HG02642 (cell line): ENCODE results near the gene NT5C3B.
"Not testable (repeated sequence)": the region's sequence is repeated elsewhere in the genome, so short reads cannot be mapped to it uniquely, and the experiment has no call there.

Experiments
- ATAC-seq: cut with Tn5 transposase; IDR thresholded peaks from one replicate; pipeline ENCODE4 v1.9.1; 2021; ENCODE audit warnings: mild to moderate bottlenecking; ENCODE audit not compliant: unreplicated experiment, poor library complexity

Gene NT5C3B

DNA sequence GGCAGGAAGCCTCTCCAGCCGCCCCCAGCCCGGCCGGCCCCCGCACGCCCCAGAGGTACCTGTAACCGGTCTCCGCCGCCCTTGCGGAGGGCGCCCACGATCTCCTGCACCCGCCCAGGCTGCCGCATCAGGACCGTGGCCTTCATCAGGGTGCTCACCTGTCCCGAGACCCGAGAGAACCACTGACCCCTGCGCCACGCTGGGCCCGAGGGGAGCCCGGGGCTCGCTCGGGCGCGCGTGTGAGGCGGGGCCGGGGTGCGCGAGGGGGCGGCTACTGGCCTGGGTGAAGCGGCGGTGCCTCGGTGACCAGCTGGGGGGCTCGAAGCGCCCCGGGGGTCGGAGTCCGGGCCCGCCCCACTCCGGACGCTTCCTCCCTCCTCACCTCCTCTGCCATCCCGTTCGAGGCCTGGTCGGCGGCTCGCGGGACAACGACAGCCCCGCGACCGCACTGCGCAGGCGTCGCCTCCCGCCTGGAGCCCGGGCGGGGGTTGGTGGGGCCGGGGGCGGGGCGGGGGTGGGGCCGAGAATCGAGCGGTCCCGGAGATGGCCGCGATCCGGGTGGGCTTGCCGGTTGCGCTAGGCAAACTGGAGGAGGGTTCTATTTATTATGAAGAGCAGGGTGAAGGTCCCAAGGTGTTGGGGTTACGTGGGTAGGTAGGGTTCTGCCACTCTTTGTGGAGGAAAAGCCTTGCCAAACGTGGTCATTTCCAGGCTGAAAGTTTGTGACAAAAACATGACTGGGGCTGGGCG is at the start of gene NT5C3B:
Gene NT5C3B (minus strand): TSS at position 433 of the 750 bp plus-strand sequence. CDS start 39 bp downstream, at position 394.
- ATAC-seq: peak; percentile 73

DNA sequence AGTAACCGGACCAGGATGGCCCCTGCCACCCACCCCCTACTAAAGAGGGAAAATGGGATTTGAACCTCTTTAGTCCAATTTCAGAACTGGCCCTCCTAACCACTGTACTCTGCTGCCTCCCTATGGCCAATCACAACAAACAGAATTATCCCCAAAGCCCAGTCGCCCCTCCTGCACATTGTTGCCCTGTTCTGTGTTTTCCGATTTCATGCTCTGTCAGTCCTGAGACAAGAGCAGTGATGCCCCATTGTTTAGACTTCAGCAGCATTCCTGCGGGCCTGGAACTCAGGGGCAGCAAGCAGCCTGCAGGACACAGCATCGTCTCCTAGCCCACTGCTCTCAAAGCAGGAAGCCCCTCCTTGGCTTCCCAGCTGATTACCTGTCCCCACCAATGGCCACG is 49.7 kb upstream of the NT5C3B start:
- ATAC-seq: no peak

DNA sequence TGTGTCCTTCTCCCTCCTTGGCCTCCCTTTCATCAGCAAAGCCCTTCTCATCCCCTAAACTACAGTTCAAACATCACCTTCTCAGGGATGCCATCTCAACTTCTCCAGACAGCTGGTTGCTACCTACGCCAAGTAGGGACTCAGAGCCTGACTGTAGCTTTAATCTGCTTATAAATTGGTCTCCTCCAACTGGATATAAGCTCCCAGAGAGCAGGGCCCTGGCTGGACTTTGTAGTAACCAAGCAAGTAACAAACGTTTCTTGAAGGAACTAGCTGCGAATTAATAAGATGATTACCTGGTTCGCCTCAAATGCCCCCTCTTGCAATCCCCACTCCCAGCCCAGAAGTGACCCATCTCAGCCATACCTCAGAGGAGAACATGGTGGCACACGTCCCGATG is 46.7 kb upstream of the NT5C3B start:
- ATAC-seq: no peak

DNA sequence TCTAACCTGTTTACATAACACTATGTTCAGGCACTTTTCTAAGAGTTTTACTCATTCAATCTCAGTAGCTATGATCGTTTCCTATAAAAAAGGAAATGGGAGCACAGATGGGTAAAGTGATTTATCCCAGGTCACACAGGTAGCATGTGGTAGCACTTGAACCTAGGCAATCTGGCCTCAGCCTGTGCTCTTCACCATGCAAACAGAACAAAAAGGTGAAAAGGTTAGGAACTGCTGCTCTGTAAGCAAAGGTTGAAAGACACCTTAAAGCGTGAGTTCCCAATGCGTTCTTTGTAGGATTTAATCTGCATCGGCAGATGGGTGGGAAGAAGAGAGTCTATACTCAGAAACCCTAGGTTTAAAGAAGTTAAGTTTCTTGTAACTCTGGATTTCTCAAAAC is 44.1 kb upstream of the NT5C3B start:
- no peak for ATAC-seq

DNA sequence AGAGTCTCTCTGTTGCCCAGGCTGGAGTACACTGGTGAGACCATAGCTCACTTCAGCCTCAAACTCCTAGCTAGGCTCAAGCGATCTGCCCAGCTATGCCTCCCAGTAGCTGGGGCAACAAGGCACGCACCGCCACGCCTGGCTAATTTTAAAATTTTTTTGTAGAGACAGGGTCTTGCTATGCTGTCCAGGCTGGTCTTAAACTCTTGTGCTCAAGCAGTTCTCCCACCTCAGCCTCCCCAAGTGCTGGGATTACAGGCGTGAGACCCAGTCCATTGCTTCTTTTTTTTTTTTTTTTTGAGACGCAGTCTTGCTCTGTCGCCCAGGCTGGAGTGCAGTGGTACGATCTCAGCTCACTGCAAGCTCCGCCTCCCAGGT is 38.2 kb upstream of the NT5C3B start:
- not testable (repeated sequence) for ATAC-seq

DNA sequence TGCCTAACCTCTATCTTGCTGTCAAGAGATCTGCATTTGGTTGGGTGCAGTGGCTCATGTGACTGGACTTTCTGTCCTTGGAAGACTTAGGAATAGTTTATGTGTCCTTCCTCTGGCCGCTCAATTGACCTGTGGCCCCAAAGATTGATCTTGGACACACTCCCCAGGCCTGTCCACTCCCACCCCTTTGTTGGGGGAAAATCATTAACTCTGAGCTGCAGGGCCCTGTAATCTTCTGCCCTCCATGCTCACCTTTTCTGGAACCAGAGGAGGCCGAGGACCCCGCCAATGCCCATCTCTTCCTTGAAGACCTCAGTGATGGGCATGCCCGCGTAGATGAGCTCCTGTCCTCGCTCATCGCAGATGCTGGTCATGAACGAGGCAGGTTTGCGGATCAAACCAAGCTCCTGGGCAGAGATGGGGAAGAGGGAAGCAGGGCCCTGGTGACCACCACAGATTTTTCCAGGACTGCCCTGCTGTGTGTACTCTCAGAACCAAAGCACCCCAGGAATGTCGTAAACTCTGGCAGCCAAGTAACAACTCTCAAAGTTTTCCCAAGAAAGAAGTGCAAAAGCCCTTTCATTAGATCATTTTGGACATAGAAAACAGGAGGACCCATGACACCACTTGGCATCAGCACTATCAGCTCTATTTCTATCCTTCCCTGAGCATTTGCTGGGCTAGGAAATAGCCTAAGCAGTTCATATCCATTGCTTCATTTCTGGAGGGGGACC is 37.7 kb upstream of the NT5C3B start:
- no peak for ATAC-seq

DNA sequence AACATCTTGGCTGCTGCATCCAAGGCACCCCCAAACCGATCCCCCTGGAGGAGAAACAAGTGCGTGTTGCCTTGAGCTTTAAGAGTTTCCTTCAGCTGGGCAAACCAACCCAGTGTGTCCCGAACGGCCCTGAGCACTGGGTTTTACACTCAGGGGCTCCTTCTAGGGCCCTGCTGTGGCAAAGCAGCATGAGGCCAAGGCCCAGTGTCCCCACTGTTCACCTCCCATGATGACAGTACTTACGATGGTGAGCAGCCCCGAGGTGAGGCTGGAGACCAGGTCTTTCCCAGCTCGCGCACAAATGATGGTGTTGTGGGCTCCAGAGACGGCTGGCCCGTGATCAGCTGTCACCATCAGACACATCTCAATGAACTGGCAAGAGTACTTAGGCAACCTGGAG is 35.8 kb upstream of the NT5C3B start:
- no peak for ATAC-seq

DNA sequence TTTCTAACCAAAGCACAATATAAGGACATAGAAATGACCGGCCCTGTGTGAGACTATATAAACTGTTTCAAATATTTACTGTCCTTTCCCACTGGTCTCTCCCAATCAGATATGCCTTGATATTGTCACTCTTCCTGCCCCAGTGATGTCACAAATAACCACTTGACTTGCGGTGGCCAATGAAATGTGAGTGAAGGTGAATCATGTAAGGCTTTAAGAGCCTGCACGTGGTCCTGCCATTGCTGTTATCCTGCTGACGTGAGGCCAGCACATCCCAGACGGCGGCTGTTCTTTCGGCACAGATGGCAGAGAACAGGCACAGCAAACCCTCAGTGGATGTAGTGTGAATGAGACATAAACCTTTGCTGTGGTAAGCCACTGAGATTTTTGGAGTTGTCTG is 34.6 kb upstream of the NT5C3B start:
- no peak for ATAC-seq

DNA sequence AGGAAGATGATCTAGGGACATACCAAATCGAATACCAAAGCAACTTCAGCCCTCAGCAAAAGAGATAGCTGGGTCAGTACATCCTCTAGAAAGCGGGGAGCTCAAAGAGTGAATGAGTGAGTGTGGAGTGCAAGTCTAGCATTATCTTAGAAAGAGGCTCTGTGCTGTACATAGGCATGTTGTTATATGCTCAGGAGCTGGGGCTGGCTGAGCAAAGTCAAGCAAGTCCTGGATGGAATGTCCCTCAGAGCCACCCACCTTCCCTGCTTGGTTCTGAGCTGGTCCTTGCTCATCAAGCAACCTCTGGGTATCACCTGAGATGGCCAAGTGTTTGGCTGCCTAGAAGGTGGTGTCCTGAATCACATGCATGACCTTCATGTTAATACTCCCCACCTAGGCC is 34.1 kb upstream of the NT5C3B start:
- no peak for ATAC-seq

DNA sequence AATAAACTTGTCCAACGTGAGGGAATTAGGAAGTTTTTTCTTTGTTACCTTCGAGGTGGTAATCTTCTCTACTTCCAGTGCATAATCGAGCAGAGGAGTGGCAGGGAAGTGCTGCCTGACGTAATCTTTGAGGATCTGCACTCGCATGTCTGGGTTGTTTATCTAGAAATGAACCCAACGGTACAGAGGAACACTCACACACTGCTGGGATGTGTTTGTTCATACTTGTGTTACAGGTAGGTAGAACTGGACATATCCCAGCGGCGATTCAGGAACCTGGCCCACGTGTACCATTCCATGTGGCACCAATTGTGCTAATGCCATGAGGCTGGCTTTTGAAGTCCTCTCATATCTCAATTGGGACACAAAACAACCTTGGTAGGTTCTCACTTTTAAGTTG is 33.4 kb upstream of the NT5C3B start:
- ATAC-seq: no peak

DNA sequence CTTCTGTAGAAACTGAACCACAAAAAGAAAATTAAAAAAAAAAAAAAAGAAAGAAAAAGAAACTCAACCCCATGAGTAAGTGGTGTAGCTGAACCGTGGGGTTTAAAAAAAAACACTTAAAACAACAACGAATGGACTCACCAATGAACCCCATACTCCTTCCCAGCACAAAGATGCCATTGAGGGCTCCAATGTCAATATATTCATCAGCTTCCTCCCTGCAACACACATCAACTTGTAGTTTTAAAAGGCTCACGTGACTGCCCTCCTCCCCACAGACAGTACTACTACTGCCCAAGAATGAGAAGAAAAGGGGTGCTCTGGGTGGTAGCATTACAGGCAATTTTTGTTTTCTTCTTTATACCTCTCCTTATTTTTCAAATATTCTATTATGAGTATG is 32.5 kb upstream of the NT5C3B start:
- no peak for ATAC-seq

DNA sequence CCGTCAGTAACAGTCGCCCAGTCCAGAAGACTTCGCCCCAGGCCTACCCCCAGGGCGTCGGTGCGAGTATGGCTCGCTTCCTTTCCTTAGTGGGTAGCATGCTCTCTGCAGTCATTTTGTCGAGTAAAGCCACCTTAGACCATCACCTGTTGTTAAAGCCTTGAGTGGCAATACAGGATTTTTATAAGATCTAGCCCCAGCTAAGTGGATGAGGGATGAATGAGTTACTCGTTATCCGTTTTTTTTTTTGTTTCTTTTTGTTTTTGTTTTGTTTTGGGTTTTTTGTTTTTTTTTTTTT is 29.5 kb upstream of the NT5C3B start:
- no peak for ATAC-seq

DNA sequence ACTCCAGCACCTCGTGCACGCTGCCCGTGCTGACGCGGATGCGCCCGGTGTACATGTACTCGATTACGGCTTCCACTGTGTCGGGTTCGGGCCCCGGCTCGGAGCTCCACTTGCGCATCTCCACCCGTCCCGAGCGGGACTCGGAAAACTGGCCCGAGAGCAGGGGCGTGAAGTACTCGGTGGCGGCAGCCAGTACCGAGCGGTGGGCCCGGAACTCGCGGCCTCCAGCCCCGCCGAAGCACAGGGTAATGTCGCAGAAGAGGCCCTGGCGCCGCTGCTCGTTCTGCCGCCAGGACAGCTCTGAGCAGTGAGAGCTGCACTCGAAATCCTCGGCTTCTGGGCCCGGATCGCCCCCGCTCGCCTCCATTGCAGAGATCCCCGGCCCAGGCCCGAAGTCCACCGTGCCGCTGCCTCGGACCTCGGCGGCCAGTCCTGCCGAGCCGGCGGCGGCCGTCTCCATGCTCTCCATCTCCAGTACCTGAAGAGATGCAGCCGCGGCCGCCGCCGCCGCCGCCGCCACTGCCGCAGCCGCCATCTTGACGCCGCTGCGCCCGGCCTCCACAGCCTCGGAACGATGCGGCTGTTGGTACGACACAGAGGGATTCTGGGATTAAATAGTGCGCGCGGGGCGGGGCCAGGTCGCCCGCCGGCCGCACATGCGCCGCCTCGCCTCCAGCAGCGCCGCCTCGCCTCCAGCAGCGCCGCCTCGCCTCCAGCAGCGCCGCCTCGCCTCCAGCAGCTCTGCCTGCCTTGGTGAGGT is 29.0 kb upstream of the NT5C3B start, which contains the start of gene KLHL11:
Gene KLHL11 (minus strand): TSS at position 588 of the 760 bp plus-strand sequence. CDS start 53 bp downstream, at position 535.
- ATAC-seq: peak; percentile 89

DNA sequence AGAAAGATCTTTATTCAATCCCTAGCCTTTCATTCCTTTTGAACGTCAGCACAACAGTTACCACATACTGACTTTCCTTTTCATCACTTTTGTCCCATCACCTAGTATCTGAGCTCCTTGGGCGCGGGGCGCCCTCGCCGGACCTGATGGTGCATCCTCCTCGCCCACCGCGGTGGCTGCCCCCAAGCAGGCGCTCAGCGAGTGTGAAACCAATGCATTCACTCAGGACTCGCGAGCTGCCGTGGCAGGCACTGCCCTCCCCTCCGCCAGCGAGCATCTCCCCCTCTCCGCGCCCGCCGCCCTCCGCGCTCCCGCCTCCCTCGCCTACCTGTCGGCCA is 28.4 kb upstream of the NT5C3B start:
- no peak for ATAC-seq

DNA sequence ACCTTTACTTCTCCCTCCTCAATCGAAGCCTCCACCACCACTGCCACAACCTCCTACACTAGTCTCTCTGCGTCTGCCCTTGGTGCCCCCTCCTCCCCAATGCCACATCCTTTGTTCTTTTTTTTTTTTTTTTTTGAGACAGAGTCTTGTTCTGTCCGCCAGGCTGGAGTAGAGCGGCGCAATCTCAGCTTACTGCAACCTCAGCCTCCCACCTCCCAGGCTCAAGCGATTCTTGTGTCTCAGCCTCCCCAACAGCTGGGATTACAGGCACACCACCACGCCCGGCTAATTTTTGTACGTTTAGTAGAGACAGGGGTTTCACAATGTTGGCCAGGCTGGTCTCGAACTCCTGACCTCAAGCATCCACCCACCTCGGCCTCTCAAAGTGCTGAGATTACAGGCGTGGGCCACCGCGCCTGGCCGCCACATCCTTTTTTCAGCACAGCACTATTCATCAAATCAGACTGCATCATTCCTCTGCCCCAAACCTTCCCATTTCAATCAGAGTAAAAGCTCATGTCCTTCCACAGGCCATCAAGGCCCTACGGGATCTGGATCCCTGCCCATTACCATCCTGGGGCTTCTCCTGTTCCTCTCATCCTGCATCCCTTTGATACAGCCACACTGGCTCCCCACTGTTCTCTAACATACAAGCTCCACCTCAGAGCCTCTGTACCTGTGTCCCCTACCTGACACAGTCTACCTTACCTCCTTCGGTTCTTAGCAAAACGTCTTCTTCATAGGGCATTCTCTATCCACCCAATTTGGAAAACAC is 27.2 kb upstream of the NT5C3B start:
- no peak for ATAC-seq

DNA sequence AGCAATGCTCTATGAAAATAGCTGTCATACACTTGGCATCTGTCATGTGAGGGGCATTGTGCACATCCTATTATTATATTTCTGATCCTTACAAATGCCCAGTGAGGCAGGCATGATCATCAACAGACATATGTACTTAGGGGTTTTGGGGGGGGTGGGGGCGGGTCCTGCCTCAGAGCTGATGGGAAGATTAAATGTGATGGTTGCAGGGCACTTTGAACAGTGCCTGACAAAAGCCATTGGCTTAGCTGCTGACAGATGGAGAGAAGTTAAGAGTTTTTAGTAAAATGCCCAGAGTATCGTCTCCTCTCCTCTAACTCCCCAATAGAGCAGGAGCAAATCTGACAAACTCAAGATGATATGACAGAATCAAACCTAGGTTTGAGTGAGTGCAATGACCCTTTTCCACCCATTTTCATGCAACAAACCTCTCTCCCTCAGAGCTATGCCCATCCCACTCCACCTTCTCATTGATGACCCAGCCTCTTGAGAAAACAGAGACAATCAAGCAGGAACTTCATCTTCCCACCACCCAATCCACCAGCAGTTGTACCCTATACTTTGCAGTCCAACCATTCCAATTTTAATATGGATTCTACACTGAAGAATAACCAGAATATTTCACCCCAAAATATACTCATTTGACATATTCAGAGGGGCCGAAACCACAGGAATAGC is 24.4 kb upstream of the NT5C3B start:
- ATAC-seq: no peak

DNA sequence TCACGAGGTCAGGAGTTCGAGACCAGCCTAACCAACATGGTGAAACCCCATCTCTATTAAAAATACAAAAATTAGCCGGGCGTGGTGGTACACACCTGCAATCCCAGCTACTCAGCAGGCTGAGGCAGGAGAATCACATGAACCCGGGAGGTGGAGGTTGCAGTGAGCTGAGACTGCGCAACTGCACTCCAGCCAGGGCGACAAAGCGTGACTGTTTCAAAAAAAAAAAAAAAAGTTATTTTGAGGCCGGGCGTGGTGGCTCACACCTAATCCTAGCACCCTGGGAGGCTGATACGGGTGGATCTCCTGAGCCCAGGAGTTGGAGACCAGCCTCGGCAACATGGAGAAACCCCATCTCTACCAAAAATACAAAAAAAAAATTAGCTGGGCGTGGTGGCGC is 15.3 kb upstream of the NT5C3B start:
- ATAC-seq: not testable (repeated sequence)

DNA sequence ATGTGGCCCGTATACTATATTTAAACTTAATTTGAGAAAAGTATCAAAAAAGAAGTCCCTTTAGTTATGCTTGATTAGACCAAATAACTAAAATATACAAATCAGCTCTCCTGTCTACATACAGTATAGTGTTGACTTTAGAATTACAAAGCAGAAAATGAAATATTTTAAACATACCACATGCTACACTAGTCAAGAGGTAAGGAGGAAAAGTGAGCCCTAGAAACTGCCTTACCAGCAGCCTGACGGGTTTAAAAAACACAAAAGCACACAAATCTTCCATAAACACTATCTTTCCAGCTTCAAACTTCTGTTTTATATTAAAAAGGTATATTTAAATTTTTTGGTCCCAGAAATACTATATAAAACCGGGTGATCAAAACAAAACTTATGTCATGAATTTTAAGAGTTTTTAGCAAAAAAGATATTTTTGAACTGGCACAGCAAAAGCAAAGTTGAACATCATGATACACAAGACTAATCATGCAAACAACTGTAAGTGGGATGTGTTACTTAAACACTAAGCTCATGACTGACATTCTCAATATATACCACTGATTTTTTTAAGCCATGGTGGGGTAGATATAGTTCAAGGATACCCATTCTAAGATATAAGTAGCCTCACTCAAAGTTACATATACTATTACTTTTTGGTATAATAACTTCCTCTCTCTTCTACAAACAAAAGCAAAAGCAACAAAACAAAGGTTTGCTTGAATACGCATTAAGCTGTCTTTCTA is 13.4 kb upstream of the NT5C3B start:
- no peak for ATAC-seq

DNA sequence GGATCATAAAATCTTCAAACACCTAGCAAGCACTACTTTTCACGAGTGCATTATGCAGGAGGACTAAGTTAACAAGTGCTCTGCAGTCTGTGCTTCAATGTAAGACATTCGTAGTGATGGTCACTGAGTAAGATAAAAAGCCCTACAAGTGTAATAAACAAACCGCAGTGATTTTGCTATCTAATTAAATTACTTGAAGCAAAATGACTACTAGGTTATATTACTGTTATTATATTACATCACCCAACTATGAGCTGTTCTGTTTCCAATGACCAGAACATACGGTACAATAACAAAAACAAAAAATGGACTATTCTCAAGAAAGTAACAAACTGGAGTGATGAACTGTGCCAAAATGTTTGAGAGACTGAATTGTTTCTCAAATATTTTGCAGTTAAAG is 12.8 kb upstream of the NT5C3B start:
- no peak for ATAC-seq
